ENCODE measurements around the gene PXDN.

DNA sequence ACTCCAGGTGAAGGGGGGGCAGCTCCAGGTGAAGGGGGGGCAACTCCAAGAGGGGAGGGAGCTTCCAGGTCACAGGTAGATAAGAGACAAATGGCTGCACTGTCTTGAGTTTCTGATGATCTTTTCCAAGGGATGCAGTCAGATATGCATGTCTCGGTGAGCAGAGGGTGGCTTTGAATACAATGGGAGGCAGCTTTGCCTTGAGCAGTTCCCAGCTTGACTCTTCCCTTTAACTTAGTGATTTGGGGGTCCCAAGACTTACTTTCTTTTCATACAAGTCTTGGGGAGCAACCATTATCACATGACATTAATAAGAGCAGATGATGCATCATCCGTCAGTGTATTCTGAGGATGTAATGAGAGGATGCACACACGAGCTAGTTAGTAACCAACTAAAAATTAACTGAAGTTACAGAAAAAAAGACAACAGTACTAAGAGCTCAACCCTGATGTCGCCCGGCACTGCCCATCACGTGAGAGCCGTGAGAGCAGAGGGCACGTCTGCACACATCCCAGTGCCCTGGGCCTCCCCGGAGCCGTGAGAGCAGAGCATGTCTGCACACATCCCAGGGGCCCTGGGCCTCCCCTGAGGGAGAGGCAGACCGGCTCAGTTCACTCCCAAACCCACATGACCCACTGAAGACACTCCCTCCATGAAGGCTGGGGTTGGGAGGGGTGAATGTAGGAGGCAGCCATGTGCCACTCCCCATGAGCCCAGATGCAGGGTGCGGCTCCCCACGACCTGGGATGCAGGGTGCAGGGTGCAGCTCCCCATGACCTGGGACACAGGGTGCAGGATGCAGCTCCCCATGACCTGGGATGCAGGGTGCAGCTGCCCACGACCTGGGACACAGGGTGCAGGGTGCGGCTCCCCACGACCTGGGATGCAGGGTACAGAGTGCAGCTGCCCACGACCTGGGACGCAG is 39.4 kb downstream of the PXDN start:
- TF ChIP-seq, protein P1, sequence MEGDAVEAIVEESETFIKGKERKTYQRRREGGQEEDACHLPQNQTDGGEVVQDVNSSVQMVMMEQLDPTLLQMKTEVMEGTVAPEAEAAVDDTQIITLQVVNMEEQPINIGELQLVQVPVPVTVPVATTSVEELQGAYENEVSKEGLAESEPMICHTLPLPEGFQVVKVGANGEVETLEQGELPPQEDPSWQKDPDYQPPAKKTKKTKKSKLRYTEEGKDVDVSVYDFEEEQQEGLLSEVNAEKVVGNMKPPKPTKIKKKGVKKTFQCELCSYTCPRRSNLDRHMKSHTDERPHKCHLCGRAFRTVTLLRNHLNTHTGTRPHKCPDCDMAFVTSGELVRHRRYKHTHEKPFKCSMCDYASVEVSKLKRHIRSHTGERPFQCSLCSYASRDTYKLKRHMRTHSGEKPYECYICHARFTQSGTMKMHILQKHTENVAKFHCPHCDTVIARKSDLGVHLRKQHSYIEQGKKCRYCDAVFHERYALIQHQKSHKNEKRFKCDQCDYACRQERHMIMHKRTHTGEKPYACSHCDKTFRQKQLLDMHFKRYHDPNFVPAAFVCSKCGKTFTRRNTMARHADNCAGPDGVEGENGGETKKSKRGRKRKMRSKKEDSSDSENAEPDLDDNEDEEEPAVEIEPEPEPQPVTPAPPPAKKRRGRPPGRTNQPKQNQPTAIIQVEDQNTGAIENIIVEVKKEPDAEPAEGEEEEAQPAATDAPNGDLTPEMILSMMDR (IDR thresholded peaks at IDR 0.05), result no peak
- TF ChIP-seq POLR2A (IDR thresholded peaks at IDR 0.05), result no peak

Measured in esophagus squamous epithelium (tissue), 4 donors.